HG03045 (cell line): Measurements from ENCODE around the gene SNN.

Source experiments
- ATAC-seq: cut with Tn5 transposase; IDR thresholded peaks from one replicate; pipeline ENCODE4 v1.9.1; 2021; ENCODE audit warnings: mild to moderate bottlenecking, moderate library complexity; ENCODE audit not compliant: unreplicated experiment

The SNN gene

DNA sequence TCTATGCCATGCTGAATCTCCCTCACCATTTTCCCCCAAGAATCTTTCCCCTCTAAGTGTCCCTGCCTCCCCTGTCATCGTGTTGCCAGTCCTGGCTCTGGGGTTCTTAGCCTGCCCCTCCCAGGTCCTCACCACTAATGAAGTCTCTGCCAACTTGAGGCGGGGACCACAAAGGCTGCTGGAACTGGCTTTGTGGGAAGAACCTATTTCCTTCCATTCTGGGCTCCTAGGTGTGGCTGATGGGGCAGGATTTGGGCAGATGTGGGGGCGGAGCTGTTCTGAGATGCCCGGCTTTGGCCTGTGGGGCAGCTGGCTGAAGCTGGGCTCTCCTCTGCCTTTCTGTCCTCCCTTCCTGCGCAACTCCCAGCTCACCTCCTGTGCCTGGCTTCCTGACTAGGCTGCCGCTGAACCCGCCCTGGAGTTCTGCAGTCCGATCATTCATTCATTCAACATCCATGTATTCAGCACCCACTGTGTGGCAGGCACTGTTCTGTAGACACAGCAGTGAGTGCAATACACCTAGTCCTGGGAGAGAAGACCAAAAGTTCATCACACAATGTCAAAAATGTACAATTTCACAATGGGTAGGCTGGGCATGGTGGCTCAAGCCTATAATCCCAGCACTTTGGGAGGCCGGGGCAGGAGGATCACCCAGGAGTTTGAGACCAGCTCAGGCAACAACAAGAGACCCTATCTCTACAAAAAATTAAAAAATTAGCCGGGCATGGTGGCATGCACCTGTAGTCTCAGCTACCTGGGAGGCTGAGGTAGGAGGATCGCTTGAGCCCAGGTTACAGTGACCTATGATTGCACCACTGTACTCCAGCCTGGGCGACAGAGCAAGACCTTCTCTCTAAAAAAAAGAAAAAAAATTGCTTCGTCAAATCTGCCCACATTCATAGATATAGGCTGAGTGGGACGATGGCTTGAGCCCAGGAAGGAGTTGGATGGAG, 1.9 kb upstream of the SNN start:
- no peak for ATAC-seq

DNA sequence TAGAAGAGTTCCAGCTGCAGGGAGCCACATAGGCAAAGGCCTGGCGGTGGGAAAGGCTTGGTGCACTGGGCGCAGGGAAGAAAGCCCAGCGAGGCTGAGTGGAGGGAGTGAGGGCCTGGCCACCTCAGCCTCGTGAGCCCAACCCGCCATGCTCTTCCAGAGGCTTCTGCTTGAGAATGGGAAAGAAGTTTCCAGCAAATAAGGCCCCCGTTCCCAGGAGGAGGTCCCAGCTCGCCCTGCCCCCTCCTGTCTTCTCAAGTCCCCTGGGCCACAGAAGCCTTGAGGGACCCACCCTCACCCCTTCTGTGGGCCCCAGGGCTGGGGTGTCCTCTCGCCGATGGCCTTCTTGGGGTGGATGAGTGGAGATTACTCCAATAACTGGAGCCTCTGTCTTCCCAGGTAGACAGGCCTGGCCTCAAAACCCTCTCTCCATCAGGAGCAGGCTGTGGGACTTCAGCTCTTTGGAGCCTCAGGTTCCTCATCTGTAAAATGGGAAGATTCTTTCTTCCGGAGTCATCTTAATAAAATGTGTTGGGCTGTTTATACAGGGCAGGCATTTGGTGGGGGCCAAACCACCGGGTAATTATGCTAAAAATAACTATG, 933 bp upstream of the SNN start:
- no peak for ATAC-seq

- ATAC-seq = no peak
These were observed 546 bp downstream of the SNN start for GRCh38 chr16:11668623-11669379.

DNA sequence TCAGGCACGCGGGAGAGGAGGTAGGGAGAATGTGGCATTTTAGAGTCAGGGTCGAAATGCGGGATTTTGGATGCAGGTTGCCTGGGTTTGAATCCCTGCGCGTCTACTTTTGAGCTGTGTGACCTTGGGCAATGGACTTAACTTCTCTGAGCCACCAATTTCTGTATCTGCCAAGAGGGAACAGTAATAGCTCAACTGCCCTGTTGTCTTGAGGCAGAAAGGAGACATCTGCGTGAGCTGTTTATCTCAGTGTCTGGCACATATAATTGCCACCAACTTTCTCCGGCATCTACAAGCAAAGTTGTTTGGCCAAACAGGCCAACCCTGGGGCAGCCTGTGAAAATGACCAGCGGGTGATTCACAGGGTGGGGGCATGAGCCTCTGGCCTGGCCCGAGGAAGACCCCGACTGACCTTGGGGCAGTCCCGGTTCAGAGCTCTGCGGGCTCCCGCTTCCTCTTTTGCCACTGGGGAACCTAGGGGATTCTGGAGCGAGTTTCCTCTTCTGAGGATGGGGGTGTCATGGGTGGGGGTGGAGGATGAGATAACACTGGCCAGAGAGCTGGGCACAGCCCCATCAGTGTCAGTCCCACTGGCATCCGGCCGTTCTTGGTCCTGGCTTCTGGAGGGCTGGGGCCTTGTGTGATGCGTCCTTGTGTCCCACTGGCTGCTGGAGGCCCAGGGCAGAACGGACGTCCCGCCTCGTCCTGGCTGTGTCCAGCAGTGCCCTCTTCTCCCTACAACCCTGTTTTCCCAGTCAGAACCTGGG, 1.3 kb downstream of the SNN start:
- no peak for ATAC-seq

GRCh38 chr16:11670171-11671131, 2.2 kb downstream of the SNN start:
- no peak for ATAC-seq

- ATAC-seq = no peak
These were observed 3.0 kb downstream of the SNN start for GRCh38 chr16:11671271-11671670.

- ATAC-seq = no peak
These were observed 3.4 kb downstream of the SNN start for GRCh38 chr16:11671676-11672075.

DNA sequence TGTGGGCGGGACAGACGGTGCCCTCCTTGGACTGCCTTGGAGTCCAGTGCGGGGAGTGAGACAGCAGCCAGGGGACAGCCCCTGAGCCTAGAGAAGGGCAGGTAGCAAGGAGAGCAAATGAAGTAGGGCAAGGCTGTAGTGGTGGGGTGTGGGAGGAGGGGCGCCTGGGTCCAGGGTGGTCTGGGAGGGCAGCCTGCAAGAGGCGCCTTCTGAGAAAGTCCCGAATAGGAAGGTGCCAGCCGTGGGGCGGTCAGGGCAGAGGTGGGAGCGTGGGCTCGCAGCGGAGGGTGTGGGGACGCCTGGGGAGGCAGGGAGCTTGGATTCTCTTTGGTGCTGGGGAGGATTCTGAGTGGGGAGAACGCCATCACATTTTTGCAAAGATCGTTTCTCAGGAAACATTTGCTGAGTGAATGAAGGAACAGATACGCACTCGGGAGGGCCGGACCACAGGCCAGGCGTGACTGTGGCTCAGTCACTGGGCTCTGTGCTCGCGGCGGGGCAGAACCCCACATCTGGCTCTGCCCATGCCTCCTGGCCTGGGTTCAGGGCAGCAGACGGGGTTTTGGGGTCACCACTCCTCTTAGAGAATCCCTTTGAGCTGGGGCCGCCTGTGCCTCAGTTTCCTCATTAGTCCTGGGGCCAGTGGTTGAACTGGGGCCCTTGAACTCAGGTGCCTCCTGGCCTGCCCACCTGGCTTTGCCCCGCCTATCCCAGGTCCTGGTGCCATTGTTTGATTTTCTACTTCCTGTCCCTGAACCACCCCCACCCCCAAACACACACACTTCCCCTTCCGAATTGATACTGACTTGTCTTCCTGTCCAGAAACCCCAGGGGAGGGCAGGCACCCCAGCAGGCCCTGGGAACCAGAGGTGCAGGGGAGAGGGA, 4.2 kb downstream of the SNN start:
- no peak for ATAC-seq

GRCh38 chr16:11673091-11674000, 5.1 kb downstream of the SNN start:
- no peak for ATAC-seq

DNA sequence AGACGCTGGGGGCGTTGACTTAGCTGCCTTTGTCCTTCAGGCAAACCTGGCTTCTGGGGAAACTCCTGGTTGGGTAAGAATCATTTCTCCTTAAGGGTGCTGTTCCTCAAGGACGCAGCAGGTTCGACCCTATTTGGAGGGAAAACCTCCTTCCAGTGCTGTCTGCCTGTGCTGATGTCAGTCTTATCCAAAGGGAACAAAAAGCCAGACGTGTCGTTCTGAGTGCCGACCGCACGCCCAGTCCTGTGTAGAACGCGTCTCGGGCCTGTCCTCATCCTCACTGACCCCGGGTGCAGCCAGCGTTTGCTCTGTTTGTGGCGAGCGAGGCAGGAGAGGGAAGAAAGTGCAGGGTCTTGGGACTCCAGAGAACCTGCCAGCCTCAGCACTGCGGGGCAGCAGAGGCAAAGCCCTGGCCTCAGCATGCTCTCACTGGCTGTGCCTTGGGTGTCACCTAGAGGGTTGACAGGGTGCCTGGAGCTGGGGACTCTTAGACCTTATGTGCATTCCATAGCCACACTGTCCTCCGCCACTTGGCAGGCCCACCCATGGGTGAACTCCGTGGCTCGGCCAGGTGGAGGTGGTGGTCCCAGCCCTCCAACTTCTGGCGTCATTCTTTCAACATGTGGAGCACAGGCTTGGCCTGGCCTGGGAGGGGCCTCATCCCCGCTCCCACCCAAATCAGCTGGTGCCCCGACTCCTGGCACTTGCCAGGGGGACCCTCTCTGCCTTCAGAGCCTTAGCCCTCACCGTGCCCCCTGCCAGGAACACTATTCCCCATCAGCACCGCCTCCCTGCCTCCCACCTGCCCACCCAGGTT, 6.0 kb downstream of the SNN start:
- no peak for ATAC-seq

- no peak for ATAC-seq
These were observed 6.7 kb downstream of the SNN start for GRCh38 chr16:11674818-11675560.

DNA sequence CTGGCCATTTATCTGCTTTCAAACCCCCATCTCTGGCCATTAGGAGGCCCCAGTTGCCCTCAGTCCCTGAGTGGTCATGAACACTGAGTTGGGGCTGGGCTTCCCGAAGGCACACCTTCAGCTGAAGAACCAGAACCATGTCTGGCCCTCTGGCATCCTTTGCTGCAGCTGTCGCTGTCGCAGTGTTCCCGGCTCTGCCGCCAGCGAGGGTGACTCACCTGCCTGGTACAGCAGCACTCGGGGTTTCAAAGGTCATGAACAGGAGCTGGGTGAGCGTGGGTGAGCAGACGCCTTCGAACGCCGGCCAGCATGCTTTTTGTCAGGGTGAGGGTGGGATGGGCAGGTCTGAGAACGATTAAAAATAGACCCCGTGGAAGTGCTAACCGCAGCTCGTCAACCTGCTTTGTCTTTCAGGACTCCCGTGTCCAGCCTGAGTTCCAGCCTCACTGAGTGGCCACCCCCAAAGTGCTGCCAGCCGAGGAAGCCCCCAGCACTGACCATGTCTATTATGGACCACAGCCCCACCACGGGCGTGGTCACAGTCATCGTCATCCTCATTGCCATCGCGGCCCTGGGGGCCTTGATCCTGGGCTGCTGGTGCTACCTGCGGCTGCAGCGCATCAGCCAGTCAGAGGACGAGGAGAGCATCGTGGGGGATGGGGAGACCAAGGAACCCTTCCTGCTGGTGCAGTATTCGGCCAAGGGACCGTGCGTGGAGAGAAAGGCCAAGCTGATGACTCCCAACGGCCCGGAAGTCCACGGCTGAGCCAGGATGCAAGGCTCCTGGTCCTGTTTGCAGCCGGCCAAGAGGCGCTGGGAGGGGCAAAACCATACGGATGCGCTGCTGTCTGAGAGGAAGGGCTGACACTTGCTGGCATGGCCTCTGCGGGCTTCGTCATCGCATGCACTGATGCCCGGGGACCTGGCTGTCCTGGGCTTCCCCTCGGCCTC, 7.6 kb downstream of the SNN start:
- no peak for ATAC-seq

DNA sequence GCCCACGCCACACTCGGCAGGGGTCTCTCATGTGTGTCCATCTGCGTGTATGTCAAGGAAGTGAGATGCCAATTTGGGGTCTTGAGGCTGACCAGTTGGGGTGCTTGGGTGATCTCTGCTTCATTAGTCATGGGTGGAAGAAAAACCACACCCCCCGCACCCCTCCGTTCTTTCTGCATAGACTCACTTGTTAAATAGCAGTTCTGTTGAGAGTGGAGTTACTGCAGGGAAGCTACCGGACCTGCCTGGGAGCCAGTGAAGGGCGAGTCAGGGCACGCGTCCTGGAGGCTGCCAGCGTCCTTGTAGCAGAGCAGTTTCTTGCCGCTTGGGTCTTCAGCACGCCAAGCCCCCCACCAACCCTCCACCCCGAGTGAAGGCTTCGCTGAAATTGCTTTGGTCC, 8.5 kb downstream of the SNN start:
- ATAC-seq = no peak

DNA sequence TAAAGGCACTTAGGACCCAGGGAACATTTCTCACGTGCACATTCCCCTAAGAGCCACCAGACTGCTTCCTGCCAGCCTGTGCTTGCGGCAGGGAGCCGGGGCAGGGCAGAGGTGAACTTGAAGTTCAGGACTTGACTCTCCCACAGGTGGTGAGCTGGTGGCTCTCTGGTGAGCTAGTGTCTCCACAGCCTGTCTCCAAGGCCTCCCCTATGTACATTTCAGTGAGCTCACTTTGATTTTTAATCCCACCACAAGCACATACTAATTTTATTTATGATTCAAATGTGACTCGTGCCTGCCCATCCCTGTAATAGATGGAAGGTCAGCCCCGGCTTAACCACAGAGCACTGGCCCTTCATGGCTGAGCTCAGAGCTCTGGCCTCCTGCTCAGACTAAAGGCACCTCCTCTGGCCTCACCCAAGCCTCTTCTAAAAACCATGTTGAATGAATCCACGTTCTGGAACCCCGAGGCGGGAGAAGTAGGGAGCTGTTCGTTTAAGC, 9.2 kb downstream of the SNN start:
- ATAC-seq = no peak
